A673 (cell line): Measurements from ENCODE around the gene SECTM1. TPM values are rescaled to one million over a fixed set of nuclear protein-coding genes. Genes with fewer than 3 reads are reported as not detected.

Source experiments
- BruUV-seq: library from RNA; stranded (reverse); fragments of 400-500 nt; replicated peaks from 2 replicates; lab custom pipeline; 2021; lab: Mats Ljungman, UMichigan
- CTCF ChIA-PET: fragments of 300-600 bp; sonication (Branson Sonifier 250); formaldehyde crosslinking; loops from one replicate; lab custom pipeline; 2022; ENCODE audit warnings: antibody characterized with exemption; lab: Charles Lee
- POLR2A ChIA-PET: fragments of 300-600 bp; sonication (Branson Sonifier 250); formaldehyde crosslinking; loops from one replicate; lab custom pipeline; 2022; ENCODE audit warnings: antibody characterized with exemption; ENCODE audit not compliant: low non-redundant PET; lab: Charles Lee
- DNase-seq: peaks from one replicate; pipeline ENCODE4 v3.0.0-alpha.2; 2015; ENCODE audit warnings: low spot score
- H3K27ac ChIP-seq: fragments of 200-600 bp; sonication (generic); 2 replicates; pipeline ENCODE4 v1.5.1; 2016; ENCODE audit warnings: mixed run types, low read depth, mild to moderate bottlenecking, mixed read lengths, antibody characterized with exemption, low read length; ENCODE audit not compliant: poor library complexity, severe bottlenecking
- H3K27me3 ChIP-seq: fragments of 200-600 bp; sonication (generic); replicated peaks from 2 replicates; pipeline ENCODE4 v1.6.1; 2017; ENCODE audit warnings: mixed run types, low read depth, mild to moderate bottlenecking, mixed read lengths, antibody characterized with exemption, low read length; ENCODE audit not compliant: insufficient read depth, poor library complexity
- H3K36me3 ChIP-seq: fragments of 200-600 bp; sonication (generic); 2 replicates; pipeline ENCODE4 v1.6.1; 2016; ENCODE audit warnings: mixed run types, mild to moderate bottlenecking, mixed read lengths, antibody characterized with exemption, low read length; ENCODE audit not compliant: insufficient read depth, poor library complexity, severe bottlenecking
- H3K4me1 ChIP-seq: fragments of 200-600 bp; sonication (generic); 2 replicates; pipeline ENCODE4 v1.6.1; 2017; ENCODE audit warnings: mixed run types, mild to moderate bottlenecking, mixed read lengths, antibody characterized with exemption, low read length; ENCODE audit not compliant: insufficient read depth, poor library complexity, severe bottlenecking
- H3K4me3 ChIP-seq: fragments of 200-600 bp; sonication (generic); 2 replicates; pipeline ENCODE4 v1.5.1; 2016; ENCODE audit warnings: low read depth, mixed run types, mild to moderate bottlenecking, mixed read lengths, low read length; ENCODE audit not compliant: poor library complexity, severe bottlenecking
- H3K9me3 ChIP-seq: fragments of 200-600 bp; sonication (generic); 2 replicates; pipeline ENCODE4 v1.6.1; 2016; ENCODE audit warnings: mixed run types, low read depth, mild to moderate bottlenecking, mixed read lengths, antibody characterized with exemption, low read length; ENCODE audit not compliant: poor library complexity, severe bottlenecking
- EZH2 ChIP-seq: fragments of 200-600 bp; sonication (generic); IDR thresholded peaks from 2 replicates; pipeline ENCODE4 v1.6.1; 2017; ENCODE audit warnings: borderline replicate concordance, low read depth, mild to moderate bottlenecking, mixed read lengths, antibody characterized with exemption, low read length; ENCODE audit not compliant: poor library complexity, severe bottlenecking
- intact Hi-C: fragments of 100-400 bp; cut with micrococcal nuclease; formaldehyde crosslinking; loops from one replicate; pipeline ENCODE4 v1.10.0; 2022; ENCODE audit not compliant: unreplicated experiment
- total RNA-seq: library from RNA; stranded (reverse); gene quantifications from 2 replicates; pipeline ENCODE4 v1.2.3, GENCODE V29; 2021
- TF ChIP-seq, protein P1 (sequence below): fragments of 300-800, 200-600 bp; sonication (generic); conservative IDR thresholded peaks from 2 replicates; pipeline ENCODE4 v1.5.1; 2017; ENCODE audit warnings: low read depth, mild to moderate bottlenecking, antibody characterized with exemption, low read length, moderate library complexity, mixed read lengths

The SECTM1 gene
- total RNA-seq, 1 experiment from 2014 or later: 1.4 TPM

DNA sequence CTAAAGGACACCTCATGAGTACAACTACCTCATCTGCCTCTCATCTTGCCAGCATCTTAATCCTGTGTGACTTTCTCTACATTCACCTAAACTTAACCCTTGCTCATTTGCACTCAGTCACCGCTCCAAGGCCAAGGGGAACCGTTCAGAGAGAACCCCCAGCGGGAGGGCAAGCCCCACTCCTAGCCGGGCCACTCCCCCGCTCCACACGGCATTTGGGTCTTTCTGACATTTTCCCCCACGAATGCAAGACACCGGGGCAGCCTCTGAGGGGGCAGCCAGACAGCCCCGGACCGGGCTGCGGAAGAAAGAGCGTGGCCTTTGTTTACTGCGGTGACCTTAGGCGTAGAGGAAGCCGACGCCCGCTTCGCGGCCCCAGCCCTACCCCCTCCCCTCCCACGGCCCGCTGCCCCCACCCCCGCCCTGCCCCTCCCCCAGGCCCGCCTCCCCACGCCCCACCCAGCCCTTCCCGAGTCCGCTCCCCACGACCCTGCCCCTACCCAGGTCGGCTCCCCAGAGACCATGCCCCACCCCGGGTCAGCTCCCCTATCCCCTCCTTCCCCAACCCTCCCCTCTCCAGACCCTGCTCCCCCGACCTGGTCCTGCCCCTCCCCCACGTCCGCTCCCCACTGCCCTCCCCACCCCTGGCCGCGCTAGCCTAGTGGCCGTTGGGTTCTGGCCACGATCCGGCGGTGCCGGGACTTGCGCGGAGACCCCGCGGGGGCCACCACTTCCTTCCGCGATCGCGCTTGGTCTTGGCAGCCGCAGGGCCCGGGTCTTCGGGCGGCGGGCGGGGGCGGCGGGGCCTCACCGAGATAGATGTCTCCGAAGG, 60.9 kb downstream of the SECTM1 start:
- H3K9me3 ChIP-seq: no peaks in the 10 kb centered on the region
- peak overlapping the region; percentile 99 for H3K4me3 ChIP-seq
- intact Hi-C loops: no loop called here
- no peak for TF ChIP-seq EZH2
- TF ChIP-seq, protein P1, sequence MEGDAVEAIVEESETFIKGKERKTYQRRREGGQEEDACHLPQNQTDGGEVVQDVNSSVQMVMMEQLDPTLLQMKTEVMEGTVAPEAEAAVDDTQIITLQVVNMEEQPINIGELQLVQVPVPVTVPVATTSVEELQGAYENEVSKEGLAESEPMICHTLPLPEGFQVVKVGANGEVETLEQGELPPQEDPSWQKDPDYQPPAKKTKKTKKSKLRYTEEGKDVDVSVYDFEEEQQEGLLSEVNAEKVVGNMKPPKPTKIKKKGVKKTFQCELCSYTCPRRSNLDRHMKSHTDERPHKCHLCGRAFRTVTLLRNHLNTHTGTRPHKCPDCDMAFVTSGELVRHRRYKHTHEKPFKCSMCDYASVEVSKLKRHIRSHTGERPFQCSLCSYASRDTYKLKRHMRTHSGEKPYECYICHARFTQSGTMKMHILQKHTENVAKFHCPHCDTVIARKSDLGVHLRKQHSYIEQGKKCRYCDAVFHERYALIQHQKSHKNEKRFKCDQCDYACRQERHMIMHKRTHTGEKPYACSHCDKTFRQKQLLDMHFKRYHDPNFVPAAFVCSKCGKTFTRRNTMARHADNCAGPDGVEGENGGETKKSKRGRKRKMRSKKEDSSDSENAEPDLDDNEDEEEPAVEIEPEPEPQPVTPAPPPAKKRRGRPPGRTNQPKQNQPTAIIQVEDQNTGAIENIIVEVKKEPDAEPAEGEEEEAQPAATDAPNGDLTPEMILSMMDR: no peak
- peak overlapping the region; percentile 99 for H3K27ac ChIP-seq
- ChIA-PET CTCF (no interaction called here), POLR2A (interaction anchor here (0.6 kb wide), 1 partner anchor 79 kb away, joined by 5 read pairs; no protein-coding TSS in a partner anchor)
- DNase-seq: no peak
- BruUV-seq: no TSS peak
- H3K36me3 ChIP-seq: peaks cover 37% of the 10 kb centered on the region
- no peaks in the 10 kb centered on the region for H3K27me3 ChIP-seq
- peaks cover 10% of the 10 kb centered on the region for H3K4me1 ChIP-seq

DNA sequence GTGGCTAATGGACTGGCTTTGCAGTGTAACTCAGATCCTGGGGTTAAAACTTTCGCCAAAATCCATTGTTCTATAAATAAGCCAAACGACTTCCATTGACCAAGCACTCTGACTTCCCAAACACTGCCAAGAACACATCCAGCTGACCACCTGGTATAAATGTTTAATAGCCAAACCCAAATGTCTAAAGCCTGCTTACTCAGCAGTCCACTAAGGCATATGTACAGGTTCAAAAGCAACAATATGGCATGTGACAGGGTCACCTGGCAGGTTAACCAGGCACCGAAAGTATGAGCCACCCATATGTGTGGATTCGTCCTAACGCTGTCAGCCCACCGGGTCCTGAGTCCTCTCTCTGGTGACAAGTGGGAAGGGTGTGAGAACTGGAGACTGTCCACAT, 62.2 kb downstream of the SECTM1 start:
- H3K4me1 ChIP-seq: peaks cover 10% of the 10 kb centered on the region
- H3K9me3 ChIP-seq: no peaks in the 10 kb centered on the region
- TSS peak; percentile 18 for BruUV-seq
- H3K36me3 ChIP-seq: peaks cover 46% of the 10 kb centered on the region
- H3K27ac ChIP-seq: no peak overlapping the region
- POLR2A ChIA-PET: interaction anchor here (0.7 kb wide), 1 partner anchor 96 kb away, joined by 4 read pairs; no protein-coding TSS in a partner anchor
- CTCF ChIA-PET: no interaction called here
- no peak overlapping the region for H3K4me3 ChIP-seq
- DNase-seq: no peak
- TF ChIP-seq EZH2: no peak
- TF ChIP-seq, protein P1: no peak
- intact Hi-C loops: no loop called here
- H3K27me3 ChIP-seq: no peaks in the 10 kb centered on the region

Other genes starting within 250 kb of the SECTM1 start
- 591 and 676 TPM in 2 replicates for gene FASN, start 235.5 kb downstream of the SECTM1 start, total RNA-seq
- 43.6 and 58.8 TPM in 2 replicates for gene CCDC57, start 120.9 kb downstream of the SECTM1 start, total RNA-seq
- 0.97 and 2.8 TPM in 2 replicates for gene SLC16A3, start 104.7 kb downstream of the SECTM1 start, total RNA-seq
- 139 and 150 TPM in 2 replicates for gene CSNK1D, start 60.1 kb downstream of the SECTM1 start, total RNA-seq
- not detected in 2 replicates for gene CD7, start 16.2 kb downstream of the SECTM1 start, total RNA-seq
- gene TEX19, start 25.5 kb upstream of the SECTM1 start, total RNA-seq: 0.39 and 1.2 TPM in 2 replicates
- gene UTS2R, start 38.0 kb upstream of the SECTM1 start, total RNA-seq: 0.52 and 0.58 TPM in 2 replicates
- 20.1 and 24.0 TPM in 2 replicates for gene HEXD, start 84.6 kb upstream of the SECTM1 start, total RNA-seq
- gene OGFOD3, start 84.8 kb upstream of the SECTM1 start, total RNA-seq: 25.0 and 30.9 TPM in 2 replicates
- gene CYBC1, start 117.0 kb upstream of the SECTM1 start, total RNA-seq: 72.8 and 91.1 TPM in 2 replicates
- gene NARF, start 125.0 kb upstream of the SECTM1 start, total RNA-seq: 74.1 and 75.7 TPM in 2 replicates
- gene FOXK2, start 186.0 kb upstream of the SECTM1 start, total RNA-seq: 107 and 116 TPM in 2 replicates